Brain microvascular endothelial cell (primary cell): Measurements from ENCODE around the gene IFITM10.

ENCODE experiments used
- DNase-seq: peaks from one replicate; pipeline ENCODE4 v3.0.0-alpha.2; 2020
- H3K27ac ChIP-seq: fragments of 250-450 bp; sonication (Bioruptor Pico); 2 replicates; pipeline ENCODE4 v1.5.1; 2020; ENCODE audit warnings: mild to moderate bottlenecking, moderate library complexity
- H3K27me3 ChIP-seq: fragments of 250-450 bp; sonication (Bioruptor Pico); replicated peaks from 2 replicates; pipeline ENCODE4 v1.5.1; 2020; ENCODE audit warnings: mild to moderate bottlenecking
- H3K36me3 ChIP-seq: fragments of 250-450 bp; sonication (Bioruptor Pico); replicated peaks from 2 replicates; pipeline ENCODE4 v1.5.1; 2020; ENCODE audit warnings: mild to moderate bottlenecking
- H3K4me3 ChIP-seq: 2 replicates; pipeline ENCODE4 v1.5.1; 2011; ENCODE audit warnings: low read depth, mild to moderate bottlenecking, control low read depth, low read length, moderate library complexity
- in situ Hi-C: cut with HindIII; loops from 2 replicates; pipeline ENCODE4 v1.10.0; 2017; ENCODE audit warnings: low sequenced_read_pairs, low pct_ligation_motif_present
- TF ChIP-seq, protein P1 (sequence below): IDR thresholded peaks from 2 replicates; pipeline ENCODE4 v1.5.1; 2011; ENCODE audit warnings: low read depth, mild to moderate bottlenecking, moderate library complexity, low read length, control low read depth, inconsistent platforms; ENCODE audit errors: missing control alignments

Gene IFITM10

DNA sequence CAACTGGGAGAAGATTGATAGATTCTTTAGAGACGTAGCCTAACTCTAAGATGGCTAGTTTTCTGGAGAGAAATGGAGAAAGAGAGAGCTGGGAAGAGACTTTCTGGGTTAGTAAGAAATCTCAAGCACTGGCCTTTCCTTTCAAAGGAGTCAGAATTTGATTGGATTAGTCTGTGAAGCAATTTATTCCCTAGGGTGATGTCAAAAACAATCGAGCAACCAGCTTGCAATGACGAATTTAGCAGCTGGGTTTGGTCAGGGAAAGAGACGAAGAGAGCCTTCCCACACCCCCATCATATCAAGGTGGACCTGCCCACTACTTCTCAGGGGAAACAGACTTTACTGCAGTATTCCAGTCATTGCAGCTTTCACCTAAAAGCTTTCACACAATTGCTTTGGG is 42.6 kb downstream of the IFITM10 start:
- peaks cover 4% of the 10 kb centered on the region for H3K27me3 ChIP-seq
- TF ChIP-seq, protein P1, sequence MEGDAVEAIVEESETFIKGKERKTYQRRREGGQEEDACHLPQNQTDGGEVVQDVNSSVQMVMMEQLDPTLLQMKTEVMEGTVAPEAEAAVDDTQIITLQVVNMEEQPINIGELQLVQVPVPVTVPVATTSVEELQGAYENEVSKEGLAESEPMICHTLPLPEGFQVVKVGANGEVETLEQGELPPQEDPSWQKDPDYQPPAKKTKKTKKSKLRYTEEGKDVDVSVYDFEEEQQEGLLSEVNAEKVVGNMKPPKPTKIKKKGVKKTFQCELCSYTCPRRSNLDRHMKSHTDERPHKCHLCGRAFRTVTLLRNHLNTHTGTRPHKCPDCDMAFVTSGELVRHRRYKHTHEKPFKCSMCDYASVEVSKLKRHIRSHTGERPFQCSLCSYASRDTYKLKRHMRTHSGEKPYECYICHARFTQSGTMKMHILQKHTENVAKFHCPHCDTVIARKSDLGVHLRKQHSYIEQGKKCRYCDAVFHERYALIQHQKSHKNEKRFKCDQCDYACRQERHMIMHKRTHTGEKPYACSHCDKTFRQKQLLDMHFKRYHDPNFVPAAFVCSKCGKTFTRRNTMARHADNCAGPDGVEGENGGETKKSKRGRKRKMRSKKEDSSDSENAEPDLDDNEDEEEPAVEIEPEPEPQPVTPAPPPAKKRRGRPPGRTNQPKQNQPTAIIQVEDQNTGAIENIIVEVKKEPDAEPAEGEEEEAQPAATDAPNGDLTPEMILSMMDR, result no peak
- no peak overlapping the region for H3K4me3 ChIP-seq
- in situ Hi-C loops, result no loop called here
- DNase-seq, result no peak
- H3K36me3 ChIP-seq, result no peaks in the 10 kb centered on the region
- H3K27ac ChIP-seq, result no peak overlapping the region

DNA sequence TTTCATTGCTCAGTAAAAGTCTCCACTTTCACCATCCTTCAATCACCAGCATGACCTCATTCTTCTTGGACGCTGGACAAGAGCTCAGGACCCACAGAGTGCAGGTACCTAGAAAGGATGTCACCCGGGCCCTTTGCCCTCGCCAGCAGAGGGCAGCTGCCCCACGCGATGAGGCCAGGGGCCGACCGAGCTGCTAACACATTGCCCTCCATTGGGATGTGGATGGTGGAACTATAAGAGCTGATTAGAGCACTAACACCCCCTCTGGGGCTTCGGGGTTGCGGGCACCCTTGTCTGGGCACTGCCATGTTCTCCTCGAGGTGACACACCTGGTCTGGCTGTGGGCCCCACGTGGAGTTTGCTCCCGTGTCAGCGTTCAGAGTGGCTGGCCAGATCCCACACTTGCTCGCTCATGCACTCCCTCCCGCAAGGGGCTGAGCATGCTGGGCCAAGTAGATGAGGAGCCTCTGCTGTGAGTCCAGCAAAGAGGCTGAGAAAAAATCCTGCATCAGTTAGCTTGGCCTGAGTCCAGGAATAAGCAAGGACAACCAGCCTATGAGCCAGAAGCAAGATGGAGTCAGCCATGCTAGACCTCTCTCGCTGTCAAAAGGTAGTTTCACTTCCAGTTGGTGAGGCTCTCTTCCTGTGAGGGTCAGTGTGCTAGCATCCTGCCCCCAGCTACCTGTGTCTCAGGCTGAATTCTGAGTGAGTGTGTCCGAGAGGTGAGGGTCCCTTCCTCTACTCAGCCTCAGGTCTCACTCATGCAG is 43.6 kb downstream of the IFITM10 start:
- TF ChIP-seq, protein P1, result no peak
- Histone ChIP-seq H3K4me3 (no peak overlapping the region), H3K27ac (no peak overlapping the region), H3K27me3 (peaks cover 4% of the 10 kb centered on the region), H3K36me3 (no peaks in the 10 kb centered on the region)
- in situ Hi-C loops, result no loop called here
- DNase-seq, result no peak

DNA sequence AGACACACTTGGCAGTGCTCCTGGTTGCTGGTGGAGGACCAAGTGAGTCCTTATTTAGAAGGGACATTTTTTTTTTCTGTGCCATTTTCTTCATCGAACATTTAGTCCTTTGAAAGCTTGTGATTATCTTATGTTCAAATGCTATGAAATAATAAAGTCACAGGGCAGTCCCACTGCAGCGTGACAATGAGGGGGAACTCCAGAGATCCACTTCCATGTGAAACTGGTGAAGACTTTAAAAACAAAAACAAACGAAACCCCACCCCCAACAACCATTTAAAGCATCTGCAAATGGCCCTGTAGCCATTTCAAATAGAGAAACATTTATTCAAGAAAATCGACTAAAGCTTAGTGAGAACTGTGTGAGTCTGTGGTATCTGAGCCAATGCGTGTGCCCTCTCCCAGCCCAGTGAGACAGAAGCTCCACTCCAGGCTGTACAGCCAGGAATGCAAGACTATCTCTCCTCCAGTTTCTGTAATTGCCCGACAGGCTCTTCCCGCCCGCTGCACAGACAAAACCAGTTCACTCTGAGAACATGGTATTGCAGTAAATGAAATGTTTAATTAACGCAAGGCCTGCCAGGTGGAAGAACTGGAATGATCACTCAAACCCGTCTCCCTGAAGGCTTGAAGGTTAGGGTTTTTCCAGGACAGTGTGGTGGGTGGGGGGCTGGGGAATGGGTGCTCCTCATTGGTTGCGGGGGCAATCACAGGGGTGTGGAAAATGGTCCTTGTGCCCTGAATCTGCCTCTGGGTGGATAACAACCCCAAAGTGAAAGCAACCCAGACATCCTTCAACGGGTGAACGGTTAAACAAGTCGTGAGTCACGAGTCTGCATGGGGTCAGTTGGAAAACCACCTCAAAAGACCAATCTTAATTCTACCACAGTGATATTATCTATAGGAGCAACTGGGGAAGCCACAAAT is 45.0 kb downstream of the IFITM10 start:
- TF ChIP-seq, protein P1, result no peak
- H3K36me3 ChIP-seq, result no peaks in the 10 kb centered on the region
- peaks cover 4% of the 10 kb centered on the region for H3K27me3 ChIP-seq
- DNase-seq, result no peak
- no peak overlapping the region for H3K27ac ChIP-seq
- no peak overlapping the region for H3K4me3 ChIP-seq
- in situ Hi-C loops, result no loop called here

GRCh38 chr11:1703146-1703545 is 47.2 kb downstream of the IFITM10 start:
- no peak for DNase-seq
- Histone ChIP-seq H3K27ac (no peak overlapping the region), H3K27me3 (peaks cover 4% of the 10 kb centered on the region), H3K36me3 (no peaks in the 10 kb centered on the region), H3K4me3 (no peak overlapping the region)
- in situ Hi-C loops, result no loop called here
- TF ChIP-seq, protein P1, result no peak

DNA sequence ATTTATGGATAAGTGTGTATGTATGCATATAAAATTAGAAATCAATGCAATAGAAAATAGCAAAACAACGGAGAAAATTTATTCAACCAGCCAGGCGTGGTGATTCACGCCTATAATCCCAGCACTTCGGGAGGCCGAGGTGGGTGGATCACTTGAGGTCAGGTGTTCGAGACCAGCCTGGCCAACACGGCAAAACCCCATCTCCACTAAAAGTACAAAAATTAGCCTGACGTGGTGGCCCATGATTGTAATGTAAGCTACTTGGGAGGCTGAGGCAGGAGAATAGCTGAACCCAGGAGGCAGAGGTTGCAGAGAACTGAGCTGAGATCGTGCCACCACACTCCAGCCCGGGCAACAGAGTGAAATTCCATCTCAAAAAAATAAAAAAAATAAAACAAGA is 47.9 kb downstream of the IFITM10 start:
- in situ Hi-C loops, result no loop called here
- DNase-seq, result no peak

More for the DNA sequence above, 47.9 kb downstream of the IFITM10 start:
- Histone ChIP-seq H3K27me3 (peaks cover 4% of the 10 kb centered on the region), H3K36me3 (no peaks in the 10 kb centered on the region), H3K4me3 (no peak overlapping the region), H3K27ac (no peak overlapping the region)
- TF ChIP-seq, protein P1, result no peak
